CD4-positive, alpha-beta T cell treated with Interleukin-4 for 1 hour (primary cell): ENCODE results near the gene PPAN.

Experiments used
- DNase-seq, 2 donors: peaks; one replicate each; pipeline ENCODE4 v3.0.0-alpha.2; 2020 to 2022

PPAN gene

DNA sequence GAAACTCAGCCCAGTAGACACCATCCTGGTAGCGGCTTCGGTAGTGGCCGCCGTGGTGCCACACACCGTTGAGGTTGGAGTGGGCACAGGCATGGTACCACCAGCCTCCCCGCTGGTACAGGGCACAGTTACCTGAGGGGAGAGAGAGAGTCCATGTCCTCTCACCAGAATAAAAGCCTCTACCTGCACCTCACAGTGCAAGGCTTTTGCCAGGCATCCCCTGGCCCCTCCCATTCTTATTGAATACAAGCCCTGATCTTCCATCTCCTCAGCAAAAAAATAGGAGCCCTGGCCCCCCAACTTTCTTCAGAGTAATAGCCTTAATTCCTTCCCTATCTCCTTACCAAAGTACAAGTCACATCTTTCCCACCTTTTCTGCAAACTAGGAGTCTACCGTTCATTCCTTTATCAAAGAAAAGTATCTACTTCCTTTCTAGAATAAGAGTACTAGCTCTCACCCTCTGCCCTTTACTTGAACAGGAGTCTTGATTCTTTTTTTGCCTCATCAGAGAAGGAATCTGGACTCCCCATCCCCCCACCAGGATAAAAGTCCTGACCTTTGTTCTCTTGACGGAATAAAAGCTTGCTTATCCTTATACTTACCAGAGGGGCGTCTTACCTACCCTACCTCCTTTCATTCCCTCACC, 13.4 kb upstream of the PPAN start:
- no peak for DNase-seq

DNA sequence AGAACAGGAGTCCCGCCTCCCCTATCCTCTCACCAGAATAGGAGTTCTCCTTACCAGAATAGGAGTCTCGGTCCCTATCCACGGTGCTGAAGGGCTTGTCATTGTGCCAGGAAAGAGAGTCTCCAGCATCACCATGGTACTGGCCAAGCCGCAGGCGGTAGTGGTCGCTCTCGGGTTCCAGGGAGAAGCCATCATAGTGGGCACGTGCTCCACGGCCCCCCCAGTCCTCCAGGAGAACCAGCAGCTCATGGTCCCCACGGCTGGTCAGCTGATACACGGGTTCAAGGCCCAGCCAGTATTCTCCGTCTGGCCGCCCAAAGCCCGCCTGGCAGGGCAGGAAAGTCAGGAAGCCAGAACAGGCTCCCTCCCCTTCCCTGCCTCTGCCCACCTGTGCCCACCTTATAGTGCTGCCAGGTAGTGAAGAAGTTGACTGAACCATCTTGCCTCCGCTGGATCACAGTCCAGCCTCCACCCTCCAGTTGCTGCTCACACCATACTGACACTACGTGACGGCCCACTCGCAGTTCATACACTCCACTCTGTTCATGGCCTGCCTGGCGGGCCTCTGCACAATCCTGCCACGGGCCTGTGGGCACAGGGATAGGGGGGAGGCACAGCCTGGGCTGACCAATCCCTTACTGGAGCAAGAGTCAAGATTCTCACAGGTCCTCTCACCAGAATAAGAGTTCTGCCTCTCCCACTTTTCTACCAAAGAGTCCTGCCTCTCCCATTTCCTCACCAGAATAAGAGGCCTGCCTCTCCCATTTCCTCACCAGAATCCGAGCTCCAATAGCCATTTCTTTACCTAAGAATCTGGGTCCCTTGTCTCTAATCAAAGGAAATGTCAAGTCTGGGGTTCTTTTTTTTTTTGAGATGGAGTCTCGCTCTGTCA, 12.6 kb upstream of the PPAN start:
- no peak for DNase-seq

DNA sequence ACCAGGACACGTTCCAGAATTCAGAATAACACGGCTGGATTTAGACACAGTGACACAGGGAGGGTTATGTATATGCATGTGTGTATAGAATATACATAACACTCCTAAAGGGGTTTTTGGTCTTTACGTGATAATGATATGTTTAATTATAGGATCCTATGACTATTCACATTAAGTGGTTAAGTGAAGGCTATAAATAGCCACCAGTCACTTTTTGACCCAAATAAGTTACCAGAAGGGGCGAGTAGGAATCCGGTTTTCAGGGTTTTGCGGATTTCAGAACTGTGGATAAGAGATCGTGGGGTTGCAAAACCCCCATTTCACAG, 10.6 kb upstream of the PPAN start:
- DNase-seq, result no peak

DNA sequence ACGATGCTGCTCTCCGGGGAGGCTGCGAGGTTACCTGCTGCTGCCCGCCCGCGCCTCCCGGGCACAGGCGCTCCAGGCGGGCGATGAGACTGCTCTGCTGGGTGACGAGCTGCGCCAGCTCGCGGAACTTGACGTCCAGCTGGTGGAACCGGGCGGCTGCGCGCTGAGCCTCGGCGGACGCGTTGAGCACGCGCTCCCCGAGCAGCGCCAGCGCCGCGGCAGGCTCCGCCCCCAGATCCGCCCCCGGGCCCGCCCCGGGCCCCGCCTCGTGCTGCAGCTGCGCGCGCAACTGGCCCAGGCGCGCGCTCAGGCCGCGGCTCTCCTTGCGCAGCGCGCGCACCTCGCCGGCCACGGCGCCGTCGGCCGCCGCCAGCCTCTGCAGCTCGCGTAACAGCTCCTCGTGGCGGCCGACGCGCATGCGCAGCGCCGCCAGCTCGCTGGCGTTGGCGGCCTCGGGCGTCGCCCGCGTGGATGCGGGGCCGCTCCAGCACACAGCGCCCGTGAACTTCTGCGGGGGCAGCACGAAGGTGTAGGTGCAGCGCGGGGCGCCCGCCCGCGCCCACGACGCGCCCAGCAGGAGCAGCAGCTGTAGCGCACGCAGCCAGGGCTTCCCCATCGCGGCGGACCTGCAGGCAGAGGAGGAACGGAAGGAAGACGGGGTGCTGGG, 10.1 kb upstream of the PPAN start:
- peak; percentile 93 for DNase-seq

DNA sequence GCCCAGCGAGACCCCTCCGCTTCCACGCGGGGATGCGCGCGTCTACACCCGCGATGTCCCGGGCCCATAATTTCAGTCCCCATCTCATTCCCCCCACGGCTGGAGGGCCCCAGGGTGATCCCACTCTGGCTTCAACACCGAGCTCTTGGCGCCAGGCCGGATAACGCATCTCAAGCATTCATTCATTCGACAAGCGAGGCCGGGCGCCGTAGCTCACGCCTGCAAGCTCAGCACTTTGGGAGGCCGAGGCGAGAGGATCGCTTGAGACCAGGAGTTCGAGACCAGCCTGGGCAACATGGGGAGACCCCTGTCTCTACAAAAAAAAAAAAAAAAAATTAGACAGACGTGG, 9.6 kb upstream of the PPAN start:
- DNase-seq, result no peak

DNA sequence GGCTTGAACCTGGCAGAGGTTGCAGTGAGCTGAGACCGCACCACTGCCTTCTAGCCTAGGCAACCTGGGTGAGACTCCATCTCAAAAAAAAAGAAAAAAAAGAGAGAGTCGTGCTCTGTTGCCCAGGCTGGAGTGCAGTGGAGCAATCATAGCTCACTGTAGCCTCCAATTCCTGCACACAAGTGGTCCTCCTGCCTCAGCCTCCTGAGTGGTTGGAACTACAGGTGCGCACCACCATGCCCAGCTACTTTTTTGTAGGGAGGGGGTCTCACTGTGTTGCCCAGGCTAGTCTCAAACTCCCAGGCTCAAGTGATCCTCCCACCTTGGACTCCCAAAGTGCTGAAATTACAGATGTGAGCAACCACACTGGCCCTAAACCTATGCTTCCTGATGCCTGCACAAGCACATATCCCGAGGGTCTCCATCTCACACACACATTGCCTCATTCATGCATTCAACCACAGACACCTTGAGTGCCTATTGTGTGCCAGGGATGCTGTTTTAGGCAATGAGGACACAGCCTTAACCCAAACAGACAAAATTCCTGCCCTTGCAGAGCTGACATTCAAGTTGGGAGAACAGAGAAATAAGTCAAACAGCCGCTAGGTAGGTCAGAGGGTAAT, 5.9 kb upstream of the PPAN start:
- DNase-seq, result no peak

DNA sequence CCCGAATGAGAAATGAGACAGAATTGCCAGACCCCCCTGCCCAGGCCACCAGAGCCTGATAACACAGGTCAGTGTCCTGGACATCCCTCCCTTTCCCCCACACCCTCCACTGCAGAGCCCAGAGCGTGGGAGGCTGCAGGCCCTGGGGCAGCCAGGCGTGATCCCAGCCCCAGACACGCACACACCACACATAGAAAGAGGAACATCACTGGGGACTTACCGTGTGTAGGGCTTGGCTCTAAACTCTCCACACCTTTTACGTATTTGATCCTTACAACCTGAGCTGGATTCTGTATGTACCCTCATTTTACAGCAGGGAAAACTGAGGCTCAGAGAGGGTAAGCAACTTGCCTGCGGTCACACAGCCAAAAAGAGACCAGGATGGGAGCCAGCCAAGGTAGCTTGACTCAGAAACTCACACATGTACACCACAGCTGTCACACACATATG, 3.4 kb upstream of the PPAN start:
- peak in 1 of 2 donors; percentile 73 for DNase-seq

DNA sequence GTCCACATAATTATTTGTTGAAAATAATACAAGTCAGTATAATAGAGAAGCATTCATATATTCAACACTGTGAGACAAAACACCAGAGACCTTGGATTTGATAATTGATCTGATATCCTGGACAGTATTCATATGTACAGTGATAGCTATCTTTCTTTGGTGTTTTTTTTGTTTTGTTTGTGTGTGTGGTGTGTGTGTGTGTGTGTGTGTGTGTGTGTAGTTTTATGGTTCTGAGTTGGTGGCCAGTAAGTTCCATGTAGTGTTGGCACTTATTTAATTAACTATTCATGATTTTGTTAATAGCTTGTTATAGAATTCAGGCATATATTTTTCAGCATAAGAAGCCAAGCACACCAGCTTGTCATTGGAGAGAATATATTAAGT, 2.0 kb upstream of the PPAN start:
- peak in 1 of 2 donors; percentile 58 for DNase-seq

DNA sequence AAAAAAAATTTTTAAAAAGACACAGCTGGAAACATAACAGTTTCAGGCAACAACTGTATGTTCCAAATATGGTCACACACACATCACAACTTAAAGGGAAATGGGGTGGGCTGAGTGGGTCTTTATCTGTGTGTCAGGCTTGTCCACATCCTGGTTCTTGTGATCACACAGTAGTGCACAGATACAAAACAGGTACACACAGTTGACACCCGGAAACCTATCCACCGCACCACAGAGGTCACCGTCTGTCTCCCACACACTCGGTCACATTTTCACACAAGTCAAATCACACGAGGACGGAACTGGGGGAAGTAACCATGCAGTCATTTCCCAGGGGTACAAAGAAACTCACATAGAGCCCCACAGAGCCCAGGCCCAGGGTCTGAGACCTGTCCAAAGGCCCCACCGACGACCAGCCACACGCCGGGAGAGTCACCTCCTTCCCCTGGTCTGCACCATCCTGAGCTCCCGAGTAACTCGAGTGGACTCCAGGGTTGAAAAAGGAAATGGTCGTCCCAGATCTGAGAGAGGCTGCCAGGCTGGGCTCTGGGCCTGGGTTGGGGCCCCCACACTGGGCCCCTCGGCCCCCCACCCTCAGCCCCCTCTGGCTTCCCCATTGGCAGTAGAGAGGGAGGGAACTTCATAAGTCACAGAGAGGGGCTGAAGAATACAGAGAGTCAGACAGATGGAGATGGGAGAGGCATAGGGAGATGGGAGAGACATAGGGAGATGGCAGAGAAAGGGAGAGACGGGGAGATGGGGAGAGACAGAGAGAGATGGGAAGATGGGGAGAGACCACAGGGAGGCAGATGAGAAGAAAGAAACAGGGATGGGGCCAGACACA, 1.3 kb upstream of the PPAN start:
- DNase-seq, result peak; percentile 93 to 96

DNA sequence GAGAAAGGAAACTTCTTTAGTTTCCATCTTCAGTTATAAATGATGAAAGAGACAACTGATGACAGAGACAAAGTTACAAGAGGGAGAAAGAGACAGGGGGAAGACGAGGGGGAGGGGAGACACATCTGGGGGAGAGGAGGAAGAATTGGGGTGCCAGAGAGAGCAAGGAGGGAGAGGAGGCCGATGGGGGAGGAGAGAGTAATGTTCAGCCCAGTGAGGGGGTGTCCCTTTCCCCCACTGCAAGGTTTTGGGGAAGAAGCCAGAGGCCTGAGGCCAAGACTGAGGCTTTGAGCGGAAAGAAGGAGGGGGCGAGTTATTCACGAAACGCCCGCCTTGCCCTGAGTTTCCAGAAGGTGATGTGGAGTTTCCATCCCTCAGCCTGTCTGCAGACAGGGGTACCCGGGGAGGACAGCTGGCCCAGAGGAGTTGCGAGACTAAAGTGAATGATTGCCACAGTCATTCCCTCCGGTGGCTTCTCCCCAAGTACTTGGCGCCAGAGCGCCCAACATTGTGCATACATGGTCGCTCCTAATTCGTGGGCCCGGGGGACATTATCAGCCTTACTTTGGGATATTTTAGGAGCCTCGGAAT, 558 bp upstream of the PPAN start:
- peak; percentile 55 to 72 for DNase-seq

DNA sequence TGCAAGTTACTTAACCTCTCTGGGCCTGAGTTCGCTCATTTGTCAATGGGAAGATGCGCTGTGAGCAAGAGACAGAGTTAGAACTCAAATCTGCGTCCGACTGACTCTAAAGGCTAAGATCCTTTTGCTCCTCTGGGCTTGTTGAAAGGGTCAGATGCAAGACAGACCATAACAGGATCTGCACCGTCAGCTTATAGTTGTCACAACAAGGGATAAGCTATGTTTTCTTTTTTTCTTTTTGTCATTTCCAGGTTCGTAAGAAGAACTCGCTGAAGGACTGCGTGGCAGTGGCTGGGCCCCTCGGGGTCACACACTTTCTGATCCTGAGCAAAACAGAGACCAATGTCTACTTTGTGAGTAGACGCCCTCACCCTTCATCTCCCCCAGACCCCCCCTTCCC, 1.1 kb downstream of the PPAN start:
- no peak for DNase-seq

DNA sequence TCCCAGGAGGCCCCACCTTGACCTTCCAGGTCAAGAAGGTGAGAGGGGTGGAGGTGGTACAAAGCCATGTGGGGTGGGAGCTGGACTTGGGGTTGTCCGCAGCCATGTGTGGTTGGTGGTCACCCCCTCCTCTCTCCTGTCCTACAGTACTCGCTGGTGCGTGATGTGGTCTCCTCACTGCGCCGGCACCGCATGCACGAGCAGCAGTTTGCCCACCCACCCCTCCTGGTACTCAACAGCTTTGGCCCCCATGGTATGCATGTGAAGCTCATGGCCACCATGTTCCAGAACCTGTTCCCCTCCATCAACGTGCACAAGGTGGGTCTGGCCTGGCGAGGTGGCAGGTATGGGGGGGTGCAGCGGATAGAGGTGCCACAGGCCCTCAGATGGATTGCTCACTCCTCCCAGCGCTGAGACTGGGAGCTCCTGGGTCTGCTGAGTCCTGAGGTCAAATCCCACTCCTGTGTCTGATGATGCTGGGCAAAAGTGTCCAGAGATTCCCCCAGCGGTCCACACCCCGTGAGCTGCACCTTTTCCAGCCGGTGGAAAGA, 1.7 kb downstream of the PPAN start:
- DNase-seq, result no peak

DNA sequence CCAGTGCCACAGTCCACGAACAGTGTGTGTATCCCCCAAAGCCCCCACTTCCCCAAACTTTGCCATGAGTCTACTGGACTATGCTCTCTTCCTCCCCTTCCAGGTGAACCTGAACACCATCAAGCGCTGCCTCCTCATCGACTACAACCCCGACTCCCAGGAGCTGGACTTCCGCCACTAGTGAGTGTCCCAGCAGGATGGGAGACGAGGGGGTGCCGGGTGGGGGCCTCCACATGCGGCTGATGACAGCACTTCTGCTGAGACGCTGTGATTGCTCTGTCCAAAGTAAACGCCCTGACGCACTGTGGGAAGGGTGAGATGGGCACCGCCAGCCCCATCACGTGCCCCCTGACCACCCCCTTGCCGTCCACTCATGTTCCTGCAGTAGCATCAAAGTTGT, 3.4 kb downstream of the PPAN start:
- no peak for DNase-seq

DNA sequence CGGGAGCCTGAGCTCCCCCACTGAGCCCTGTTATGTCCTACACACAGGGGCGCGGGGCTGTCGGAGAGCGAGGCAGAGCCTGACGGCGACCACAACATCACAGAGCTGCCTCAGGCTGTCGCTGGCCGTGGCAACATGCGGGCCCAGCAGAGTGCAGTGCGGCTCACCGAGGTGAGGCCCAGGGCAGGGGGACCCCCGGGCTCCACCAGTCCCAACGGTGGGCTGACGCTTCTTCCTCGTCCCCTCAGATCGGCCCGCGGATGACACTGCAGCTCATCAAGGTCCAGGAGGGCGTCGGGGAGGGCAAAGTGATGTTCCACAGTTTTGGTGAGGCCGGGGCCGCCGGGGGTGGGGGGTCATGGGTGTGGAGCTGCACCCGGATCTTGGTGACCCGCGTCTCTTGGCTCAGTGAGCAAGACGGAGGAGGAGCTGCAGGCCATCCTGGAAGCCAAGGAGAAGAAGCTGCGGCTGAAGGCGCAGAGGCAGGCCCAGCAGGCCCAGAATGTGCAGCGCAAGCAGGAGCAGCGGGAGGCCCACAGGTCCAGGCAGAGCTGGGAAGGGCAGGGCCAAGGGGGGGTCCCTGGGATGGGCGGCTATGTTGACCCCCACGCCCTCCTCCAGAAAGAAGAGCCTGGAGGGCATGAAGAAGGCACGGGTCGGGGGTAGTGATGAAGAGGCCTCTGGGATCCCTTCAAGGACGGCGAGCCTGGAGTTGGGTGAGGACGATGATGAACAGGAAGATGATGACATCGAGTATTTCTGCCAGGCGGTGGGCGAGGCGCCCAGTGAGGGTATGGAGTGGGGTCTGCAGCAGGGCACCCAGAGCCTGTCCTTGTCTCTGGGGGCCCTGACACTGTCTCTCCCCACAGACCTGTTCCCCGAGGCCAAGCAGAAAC, 4.2 kb downstream of the PPAN start:
- DNase-seq, result no peak

DNA sequence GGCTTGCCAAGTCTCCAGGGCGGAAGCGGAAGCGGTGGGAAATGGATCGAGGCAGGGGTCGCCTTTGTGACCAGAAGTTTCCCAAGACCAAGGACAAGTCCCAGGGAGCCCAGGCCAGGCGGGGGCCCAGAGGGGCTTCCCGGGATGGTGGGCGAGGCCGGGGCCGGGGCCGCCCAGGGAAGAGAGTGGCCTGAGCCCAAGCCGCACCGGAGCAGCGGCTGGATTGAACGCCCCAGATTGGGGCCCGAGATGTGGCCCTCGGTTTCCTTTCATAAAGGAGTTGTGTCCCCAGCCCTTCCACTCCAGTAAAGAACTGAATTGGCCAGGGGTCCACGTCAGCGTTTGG, 4.8 kb downstream of the PPAN start:
- DNase-seq, result no peak

DNA sequence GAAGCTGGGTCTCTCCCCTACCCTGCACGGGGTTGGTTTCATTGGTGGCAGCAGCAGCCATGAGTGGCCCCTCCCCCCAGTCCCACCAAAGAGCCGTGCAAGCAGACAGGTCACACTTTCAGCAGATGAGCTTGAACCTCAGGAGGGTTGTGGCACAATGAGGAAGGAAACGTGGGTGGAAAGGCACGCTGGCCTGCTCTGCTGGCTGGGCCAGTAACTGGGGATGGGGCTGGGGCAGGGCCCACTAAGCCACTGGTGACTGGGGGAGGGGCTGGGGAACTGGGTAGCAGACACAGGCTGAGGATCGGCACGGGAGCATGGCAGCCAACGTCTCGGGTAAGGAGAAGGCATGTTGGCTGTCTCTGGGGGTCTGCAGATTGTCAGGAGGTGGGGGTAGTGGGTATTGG, 5.2 kb downstream of the PPAN start, which contains the start of gene P2RY11:
P2RY11 (plus strand) TSS at position 289 of the 407 bp plus-strand sequence; CDS start at position 318, 29 bp downstream.
- DNase-seq, result peak; percentile 41 to 70

DNA sequence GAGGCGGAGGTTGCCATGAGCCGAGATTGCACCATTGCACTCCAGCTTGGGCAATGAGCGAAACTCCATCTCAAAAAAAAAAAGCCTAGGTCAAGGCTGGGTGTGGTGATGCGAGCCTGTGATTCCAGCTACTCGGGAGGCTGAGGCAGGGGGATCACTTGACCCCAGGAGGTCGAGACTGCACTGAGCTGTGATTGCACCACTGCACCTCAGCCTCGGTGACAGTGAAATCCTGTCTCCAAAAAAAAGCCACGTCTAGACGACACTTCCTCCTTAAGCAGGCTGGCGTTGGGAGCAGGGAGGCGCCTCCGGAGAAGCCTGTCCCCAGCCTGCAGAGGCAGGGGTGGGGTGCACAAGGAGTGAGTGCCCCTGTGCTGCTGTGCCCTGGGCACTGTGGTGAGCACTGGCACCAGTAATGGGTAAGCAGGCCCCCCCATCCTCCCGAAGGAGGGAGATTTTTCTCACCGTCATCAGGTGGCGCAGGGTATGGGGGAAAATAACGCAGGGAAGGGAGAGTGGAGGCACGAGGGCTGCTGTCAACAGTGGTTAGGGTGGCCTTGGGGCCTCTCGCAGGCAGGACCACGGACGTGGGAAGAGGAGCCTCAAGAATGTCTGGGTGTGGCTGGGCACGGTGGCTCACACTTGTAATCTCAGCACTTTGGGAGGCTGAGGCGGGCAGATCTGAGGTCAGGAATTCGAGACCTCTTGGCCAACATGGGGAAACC, 6.0 kb downstream of the PPAN start:
- peak; percentile 56 to 72 for DNase-seq

DNA sequence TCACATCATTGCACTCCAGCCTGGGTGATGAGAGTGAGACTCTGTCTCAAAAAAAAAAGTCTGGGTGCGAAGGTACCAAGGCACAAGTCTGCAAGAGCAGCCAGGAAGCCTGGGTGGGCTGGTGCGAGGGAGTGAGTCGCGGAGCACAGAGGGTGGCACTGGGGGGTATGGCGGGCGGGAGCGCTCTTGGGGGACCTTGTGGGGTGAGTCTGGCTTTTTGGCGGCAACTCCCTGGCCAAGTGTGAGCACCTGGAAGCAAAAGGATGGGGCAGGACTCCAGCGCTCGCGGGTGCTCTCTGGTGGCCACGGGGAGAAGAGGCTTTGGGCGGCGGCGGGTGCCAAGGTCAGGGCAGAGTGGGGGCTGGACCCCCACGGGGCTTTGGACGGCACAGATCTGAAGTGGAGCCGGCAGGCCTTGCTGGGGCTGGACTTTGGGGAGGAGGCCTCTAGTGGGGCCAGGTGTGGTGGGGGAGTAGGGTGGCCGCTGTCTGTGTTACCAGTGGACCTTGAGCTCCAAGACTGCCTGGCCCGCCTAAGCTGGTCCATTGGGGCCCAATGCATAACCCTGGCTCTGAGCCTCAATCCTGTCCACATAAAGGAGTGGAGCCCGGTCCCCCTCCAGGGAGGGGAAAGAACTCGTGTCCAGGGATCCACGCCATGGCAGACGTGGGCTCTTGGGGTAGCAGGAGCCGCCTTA, 6.9 kb downstream of the PPAN start:
- peak; percentile 73 to 78 for DNase-seq

DNA sequence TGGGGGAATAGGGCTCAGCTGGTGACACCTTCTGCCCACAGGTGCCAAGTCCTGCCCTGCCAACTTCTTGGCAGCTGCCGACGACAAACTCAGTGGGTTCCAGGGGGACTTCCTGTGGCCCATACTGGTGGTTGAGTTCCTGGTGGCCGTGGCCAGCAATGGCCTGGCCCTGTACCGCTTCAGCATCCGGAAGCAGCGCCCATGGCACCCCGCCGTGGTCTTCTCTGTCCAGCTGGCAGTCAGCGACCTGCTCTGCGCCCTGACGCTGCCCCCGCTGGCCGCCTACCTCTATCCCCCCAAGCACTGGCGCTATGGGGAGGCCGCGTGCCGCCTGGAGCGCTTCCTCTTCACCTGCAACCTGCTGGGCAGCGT, 7.4 kb downstream of the PPAN start:
- peak in 1 of 2 donors; percentile 39 for DNase-seq
